A673 (cell line): ENCODE data around the gene DEPDC7.

Experiments used
- EZH2 ChIP-seq: fragments of 200-600 bp; sonication (generic); IDR thresholded peaks from 2 replicates; pipeline ENCODE4 v1.6.1; 2017; ENCODE audit warnings: borderline replicate concordance, low read depth, mild to moderate bottlenecking, mixed read lengths, antibody characterized with exemption, low read length; ENCODE audit not compliant: poor library complexity, severe bottlenecking
- TF ChIP-seq, protein P1 (sequence below): fragments of 300-800, 200-600 bp; sonication (generic); conservative IDR thresholded peaks from 2 replicates; pipeline ENCODE4 v1.5.1; 2017; ENCODE audit warnings: low read depth, mild to moderate bottlenecking, antibody characterized with exemption, low read length, moderate library complexity, mixed read lengths

DNA sequence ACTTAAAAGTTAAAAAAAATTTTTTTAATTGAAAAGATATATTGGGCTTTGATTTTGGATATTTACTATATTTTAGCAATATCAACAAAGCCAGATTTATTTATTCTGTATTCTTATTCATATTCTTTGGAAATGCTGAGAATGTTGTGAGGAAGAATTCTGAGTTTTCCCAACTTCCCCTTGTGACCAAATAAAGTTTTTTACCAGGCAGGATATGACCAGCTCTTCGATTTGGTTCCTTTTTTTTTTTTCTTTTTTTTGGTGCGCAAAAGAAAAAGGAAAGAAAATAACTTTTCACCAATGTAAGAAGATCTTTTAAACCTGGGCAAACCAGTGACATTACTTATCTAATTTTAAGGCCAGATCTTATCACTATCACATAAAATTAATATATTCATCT lies 36.6 kb downstream of the DEPDC7 start:
- no peak for TF ChIP-seq EZH2
- TF ChIP-seq, protein P1, sequence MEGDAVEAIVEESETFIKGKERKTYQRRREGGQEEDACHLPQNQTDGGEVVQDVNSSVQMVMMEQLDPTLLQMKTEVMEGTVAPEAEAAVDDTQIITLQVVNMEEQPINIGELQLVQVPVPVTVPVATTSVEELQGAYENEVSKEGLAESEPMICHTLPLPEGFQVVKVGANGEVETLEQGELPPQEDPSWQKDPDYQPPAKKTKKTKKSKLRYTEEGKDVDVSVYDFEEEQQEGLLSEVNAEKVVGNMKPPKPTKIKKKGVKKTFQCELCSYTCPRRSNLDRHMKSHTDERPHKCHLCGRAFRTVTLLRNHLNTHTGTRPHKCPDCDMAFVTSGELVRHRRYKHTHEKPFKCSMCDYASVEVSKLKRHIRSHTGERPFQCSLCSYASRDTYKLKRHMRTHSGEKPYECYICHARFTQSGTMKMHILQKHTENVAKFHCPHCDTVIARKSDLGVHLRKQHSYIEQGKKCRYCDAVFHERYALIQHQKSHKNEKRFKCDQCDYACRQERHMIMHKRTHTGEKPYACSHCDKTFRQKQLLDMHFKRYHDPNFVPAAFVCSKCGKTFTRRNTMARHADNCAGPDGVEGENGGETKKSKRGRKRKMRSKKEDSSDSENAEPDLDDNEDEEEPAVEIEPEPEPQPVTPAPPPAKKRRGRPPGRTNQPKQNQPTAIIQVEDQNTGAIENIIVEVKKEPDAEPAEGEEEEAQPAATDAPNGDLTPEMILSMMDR, result no peak
